H1 (cell line): ENCODE results near the gene NTN4. TPM values are rescaled to one million over a fixed set of nuclear protein-coding genes. Genes with fewer than 3 reads are reported as not detected.

Experiments used
- CHD2 ChIP-seq: IDR thresholded peaks from 2 replicates; pipeline ENCODE4 v1.6.1; 2012; ENCODE audit warnings: low read length, improper control_type of control experiment
- CREB1 ChIP-seq: IDR thresholded peaks from 2 replicates; pipeline ENCODE4 v1.6.1; 2012; ENCODE audit warnings: inconsistent platforms
- polyA plus RNA-seq, 7 experiments: library from polyadenylated mRNA; depleted of rRNA in 3 of 7; stranded (reverse) in 5 of 7; unstranded in 2 of 7; fragments of >200 nt in 5 of 7; fragments of 200-250 nt in 2 of 7; gene quantifications; 1 replicate in 5 of 7; 2 replicates in 1 of 7; 4 replicates in 1 of 7; pipeline versions ENCODE4 v1.2.1 to v1.2.3, GENCODE V29; 2011 to 2013; ENCODE audit warnings: missing spikeins in 2 of 7, mixed read lengths in 2 of 7
- total RNA-seq: library from RNA; stranded (reverse); fragmentation: NEBNext Ultra II Directional; extraction: Animal tissue kit (Norgen Biotek cat#: 25700); gene quantifications from 2 replicates; pipeline ENCODE4 v1.2.1, GENCODE V29; 2021

The NTN4 gene
- total and polyA plus RNA-seq, 2 of the 8 experiments (the other 6 are each of a cell fraction or from before 2014, with no cell fraction given) = 0.74 to 1.3 TPM

GRCh38 chr12:95687937-95688336, 102.6 kb downstream of the NTN4 start (continued):
- TF ChIP-seq CREB1 (no peak), CHD2 (no peak)
